CD4-positive, alpha-beta T cell (primary cell): ENCODE results near the gene PPP2R2B. TPM values are rescaled to one million over a fixed set of nuclear protein-coding genes. Genes with fewer than 3 reads are reported as not detected.

Experiments used
- ATAC-seq: fragments of 200-7000 bp; cut with Tn5 transposase; one replicate; pipeline ENCODE4 v1.10.0; 2022; ENCODE audit warnings: mild to moderate bottlenecking; ENCODE audit not compliant: poor library complexity
- CTCF ChIA-PET: fragments of 350-600 bp; sonication (Branson Sonifier 250); formaldehyde crosslinking; loops from one replicate; lab custom pipeline; 2021; ENCODE audit warnings: antibody characterized with exemption, inconsistent platforms; lab: Charles Lee
- POLR2A ChIA-PET: fragments of 350-600 bp; sonication (Branson Sonifier 250); formaldehyde crosslinking; loops from one replicate; lab custom pipeline; 2021; ENCODE audit warnings: antibody characterized with exemption, inconsistent platforms; lab: Charles Lee
- DNase-seq, 14 experiments: peaks; one replicate each; pipeline ENCODE4 v3.0.0-alpha.2; 2013 to 2020; ENCODE audit warnings: mixed read lengths in 2 of 14
- H3K27ac ChIP-seq, 2 donors: one replicate each; pipeline versions ENCODE4 v1.5.1 to v1.7.0; 2013; ENCODE audit warnings: low read length in 2 of 2, low read depth in 1 of 2, mild to moderate bottlenecking in 1 of 2
- H3K27me3 ChIP-seq, 2 experiments: 1 replicate in 1 of 2; 2 replicates in 1 of 2; pipeline versions ENCODE4 v1.6.1 to v1.7.0; 2013; ENCODE audit warnings: low read length in 2 of 2, control low read depth in 1 of 2, mild to moderate bottlenecking in 1 of 2, moderate library complexity in 1 of 2; ENCODE audit not compliant: insufficient read depth in 2 of 2, control insufficient read depth in 1 of 2
- H3K36me3 ChIP-seq: one replicate; pipeline ENCODE4 v1.6.1; 2013; ENCODE audit warnings: low read length, control low read depth; ENCODE audit not compliant: insufficient read depth
- H3K4me1 ChIP-seq: one replicate; pipeline ENCODE4 v1.6.1; 2013; ENCODE audit warnings: low read length, control low read depth; ENCODE audit not compliant: insufficient read depth
- H3K4me3 ChIP-seq: one replicate; pipeline ENCODE4 v1.5.1; 2013; ENCODE audit warnings: mild to moderate bottlenecking, low read length, moderate library complexity
- H3K9me3 ChIP-seq, 2 experiments: 1 replicate in 1 of 2; 2 replicates in 1 of 2; pipeline versions ENCODE4 v1.6.1 to v1.7.0; 2013; ENCODE audit warnings: low read length in 2 of 2, mild to moderate bottlenecking in 2 of 2, control low read depth in 1 of 2, moderate library complexity in 1 of 2; ENCODE audit not compliant: control insufficient read depth in 1 of 2, insufficient read depth in 1 of 2
- H3K27ac Mint-ChIP-seq: one replicate; pipeline ENCODE4 v1.8.0; 2020; ENCODE audit warnings: mixed read lengths
- H3K27me3 Mint-ChIP-seq: one replicate; pipeline ENCODE4 v1.8.0; 2021; ENCODE audit warnings: mixed read lengths
- H3K36me3 Mint-ChIP-seq: one replicate; pipeline ENCODE4 v1.8.0; 2021; ENCODE audit warnings: low read depth, mixed read lengths
- H3K4me1 Mint-ChIP-seq: one replicate; pipeline ENCODE4 v1.8.0; 2021; ENCODE audit warnings: low read depth, mixed read lengths
- H3K4me3 Mint-ChIP-seq: one replicate; pipeline ENCODE4 v1.8.0; 2020; ENCODE audit warnings: mild to moderate bottlenecking, mixed read lengths
- H3K9me3 Mint-ChIP-seq: one replicate; pipeline ENCODE4 v1.8.0; 2020; ENCODE audit warnings: mixed read lengths
- intact Hi-C, 2 experiments: fragments of 100-400 bp; cut with DNase I in 1 of 2; cut with micrococcal nuclease in 1 of 2; formaldehyde crosslinking; loops; one replicate each; pipeline versions ENCODE4 v1.15.1 to v1.9.0; 2023 to 2025; cut with DNase I, micrococcal nuclease
- total RNA-seq, 174 experiments: library from RNA in 2 of 174; stranded (reverse) in 2 of 174; gene quantifications; one replicate each; pipeline ENCODE4 v1.2.3 and lab custom pipeline; 2021 to 2026
- TF ChIP-seq, protein P1 (sequence below): fragments of 200-600 bp; IDR thresholded peaks from one replicate; pipeline ENCODE4 v1.8.0; 2022; ENCODE audit warnings: antibody characterized with exemption, mild to moderate bottlenecking

Gene PPP2R2B
- total RNA-seq, 2 experiments from 2014 or later: 4.1 to 4.2 TPM

DNA sequence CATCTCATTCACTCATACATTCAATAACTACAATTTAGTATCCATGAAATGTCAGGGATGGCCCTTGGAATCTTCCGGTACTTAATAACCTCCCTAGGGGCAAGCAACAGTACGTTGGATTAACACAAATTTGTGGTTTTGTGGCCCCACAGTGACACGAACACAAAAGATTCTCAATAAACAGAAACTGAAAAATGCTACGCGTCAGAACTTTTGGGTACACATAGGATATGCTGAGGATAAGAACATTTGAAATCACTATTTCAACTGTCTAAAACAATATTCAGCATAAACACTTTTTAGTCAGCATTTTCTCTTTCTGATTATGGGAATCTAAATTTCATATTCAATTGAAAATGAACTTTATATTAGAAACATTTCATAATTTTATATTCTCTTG is 255.5 kb downstream of the PPP2R2B start:
- intact Hi-C loops: no loop called here

DNA sequence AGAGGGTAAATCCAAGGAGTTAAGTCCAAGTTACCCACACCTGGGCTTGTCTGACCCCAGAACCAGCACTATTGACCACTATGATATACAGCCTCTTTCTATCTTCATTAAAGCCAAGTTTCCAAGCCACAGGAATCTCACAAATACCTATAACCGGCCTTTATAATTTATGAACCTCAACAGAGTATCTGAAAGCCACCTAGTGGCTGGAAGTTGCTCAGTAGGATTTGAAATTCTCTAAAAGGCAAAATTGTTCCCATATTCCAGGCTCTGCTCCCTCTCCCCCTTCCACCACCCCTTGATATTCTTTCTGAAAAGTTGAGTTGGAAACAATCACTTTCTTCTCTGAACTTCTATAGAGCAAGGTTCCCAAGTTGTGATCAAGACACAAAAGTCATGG is 256.2 kb downstream of the PPP2R2B start:
- no peak overlapping the region for H3K4me3 ChIP-seq
- no peak overlapping the region for H3K4me3 Mint-ChIP-seq
- ChIA-PET POLR2A (no interaction called here), CTCF (no interaction called here)
- no peaks in the 10 kb centered on the region for H3K27me3 Mint-ChIP-seq
- intact Hi-C loops: no loop called here
- TF ChIP-seq, protein P1, sequence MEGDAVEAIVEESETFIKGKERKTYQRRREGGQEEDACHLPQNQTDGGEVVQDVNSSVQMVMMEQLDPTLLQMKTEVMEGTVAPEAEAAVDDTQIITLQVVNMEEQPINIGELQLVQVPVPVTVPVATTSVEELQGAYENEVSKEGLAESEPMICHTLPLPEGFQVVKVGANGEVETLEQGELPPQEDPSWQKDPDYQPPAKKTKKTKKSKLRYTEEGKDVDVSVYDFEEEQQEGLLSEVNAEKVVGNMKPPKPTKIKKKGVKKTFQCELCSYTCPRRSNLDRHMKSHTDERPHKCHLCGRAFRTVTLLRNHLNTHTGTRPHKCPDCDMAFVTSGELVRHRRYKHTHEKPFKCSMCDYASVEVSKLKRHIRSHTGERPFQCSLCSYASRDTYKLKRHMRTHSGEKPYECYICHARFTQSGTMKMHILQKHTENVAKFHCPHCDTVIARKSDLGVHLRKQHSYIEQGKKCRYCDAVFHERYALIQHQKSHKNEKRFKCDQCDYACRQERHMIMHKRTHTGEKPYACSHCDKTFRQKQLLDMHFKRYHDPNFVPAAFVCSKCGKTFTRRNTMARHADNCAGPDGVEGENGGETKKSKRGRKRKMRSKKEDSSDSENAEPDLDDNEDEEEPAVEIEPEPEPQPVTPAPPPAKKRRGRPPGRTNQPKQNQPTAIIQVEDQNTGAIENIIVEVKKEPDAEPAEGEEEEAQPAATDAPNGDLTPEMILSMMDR: no peak
- peaks cover 0 to 4% of the 10 kb centered on the region in 2 experiments for H3K9me3 ChIP-seq
- no peaks in the 10 kb centered on the region for H3K9me3 Mint-ChIP-seq
- no peaks in the 10 kb centered on the region for H3K4me1 Mint-ChIP-seq
- H3K4me1 ChIP-seq: no peaks in the 10 kb centered on the region
- no peaks in the 10 kb centered on the region for H3K36me3 ChIP-seq
- no peak for ATAC-seq
- H3K27ac Mint-ChIP-seq: no peak overlapping the region
- no peak for DNase-seq
- H3K36me3 Mint-ChIP-seq: no peaks in the 10 kb centered on the region
- no peaks in the 10 kb centered on the region for H3K27me3 ChIP-seq
- H3K27ac ChIP-seq: no peak overlapping the region

More for the DNA sequence above, 255.5 kb downstream of the PPP2R2B start:
- H3K4me3 Mint-ChIP-seq: no peak overlapping the region
- no peak overlapping the region for H3K4me3 ChIP-seq
- no peaks in the 10 kb centered on the region for H3K9me3 Mint-ChIP-seq
- H3K36me3 Mint-ChIP-seq: no peaks in the 10 kb centered on the region
- ATAC-seq: no peak
- no peak for DNase-seq
- peaks cover 0 to 4% of the 10 kb centered on the region in 2 experiments for H3K9me3 ChIP-seq
- H3K27ac Mint-ChIP-seq: no peak overlapping the region
- no peak overlapping the region for H3K27ac ChIP-seq
- no peaks in the 10 kb centered on the region for H3K4me1 ChIP-seq
- CTCF ChIA-PET: no interaction called here
- no peaks in the 10 kb centered on the region for H3K27me3 ChIP-seq
- TF ChIP-seq, protein P1: no peak
- no peaks in the 10 kb centered on the region for H3K27me3 Mint-ChIP-seq
- H3K36me3 ChIP-seq: no peaks in the 10 kb centered on the region
- no peaks in the 10 kb centered on the region for H3K4me1 Mint-ChIP-seq
- POLR2A ChIA-PET: no interaction called here

DNA sequence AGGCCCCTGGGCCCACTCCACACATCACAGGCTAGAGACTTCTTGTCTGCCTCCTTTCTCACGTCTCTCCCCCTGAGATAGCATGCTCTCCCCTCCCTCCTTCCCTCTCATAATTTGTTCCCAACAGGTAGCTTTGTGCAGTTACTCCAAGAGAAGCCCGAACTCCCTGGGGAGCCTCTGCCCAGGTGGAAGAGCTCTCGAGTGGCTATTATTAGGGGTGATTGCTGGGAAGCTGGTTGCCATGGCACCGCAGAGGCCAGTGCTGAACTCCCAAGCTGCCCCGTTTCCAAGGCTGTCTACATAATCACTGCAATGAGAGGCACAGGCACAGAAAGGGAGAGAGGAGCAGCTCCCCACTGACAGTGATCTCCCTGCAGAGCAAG is 257.9 kb downstream of the PPP2R2B start:
- no peak overlapping the region for H3K4me3 ChIP-seq
- no peak overlapping the region for H3K27ac ChIP-seq
- TF ChIP-seq, protein P1: no peak
- H3K9me3 ChIP-seq: peaks cover 0 to 4% of the 10 kb centered on the region in 2 experiments
- H3K27me3 Mint-ChIP-seq: no peaks in the 10 kb centered on the region
- H3K4me1 Mint-ChIP-seq: no peaks in the 10 kb centered on the region
- H3K9me3 Mint-ChIP-seq: peaks cover 4% of the 10 kb centered on the region
- POLR2A ChIA-PET: no interaction called here
- H3K27ac Mint-ChIP-seq: no peak overlapping the region
- peaks cover under 1% of the 10 kb centered on the region for H3K36me3 Mint-ChIP-seq
- ATAC-seq (no peak), DNase-seq (no peak)
- no peaks in the 10 kb centered on the region for H3K27me3 ChIP-seq
- H3K36me3 ChIP-seq: no peaks in the 10 kb centered on the region
- intact Hi-C loops: no loop called here
- H3K4me3 Mint-ChIP-seq: no peak overlapping the region
- CTCF ChIA-PET: no interaction called here
- H3K4me1 ChIP-seq: no peaks in the 10 kb centered on the region
